Testis (tissue), 3 donors: ENCODE data around the gene PAWR. TPM values are rescaled to one million over a fixed set of nuclear protein-coding genes. Genes with fewer than 3 reads are reported as not detected.
"Not testable (repeated sequence)": the region's sequence is repeated elsewhere in the genome, so short reads cannot be mapped to it uniquely, and the experiment has no call there.

Experiments
- DNase-seq: peaks from one replicate; pipeline ENCODE4 v3.0.0-alpha.2; 2019
- H3K27ac ChIP-seq, 2 donors: fragments of 200-600 bp; sonication (generic); one replicate each; pipeline ENCODE4 v1.5.1; 2019
- H3K27me3 ChIP-seq: fragments of 200-600 bp; sonication (generic); one replicate; pipeline ENCODE4 v1.5.1; 2019
- H3K36me3 ChIP-seq: fragments of 200-600 bp; sonication (generic); one replicate; pipeline ENCODE4 v1.5.1; 2017; ENCODE audit warnings: low read depth; ENCODE audit errors: missing control alignments
- H3K4me1 ChIP-seq: fragments of 200-600 bp; sonication (generic); one replicate; pipeline ENCODE4 v1.5.1; 2019
- H3K4me3 ChIP-seq, 2 donors: fragments of 200-600 bp; sonication (generic); one replicate each; pipeline ENCODE4 v1.5.1; 2017 to 2019
- H3K9me3 ChIP-seq: fragments of 200-600 bp; sonication (generic); one replicate; pipeline ENCODE4 v1.5.1; 2017
- CTCF ChIP-seq, 3 experiments: fragments of 450-650 bp in 2 of 3; fragments of 200-600 bp in 1 of 3; sonication (generic) in 1 of 3; IDR thresholded peaks; one replicate each; pipeline ENCODE4 v1.5.1; 2016 to 2019; ENCODE audit warnings: antibody characterized with exemption in 3 of 3, mild to moderate bottlenecking in 2 of 3, moderate library complexity in 1 of 3
- POLR2A ChIP-seq: fragments of 450-650 bp; IDR thresholded peaks from one replicate; pipeline ENCODE4 v1.6.1; 2017; ENCODE audit warnings: antibody characterized with exemption, mild to moderate bottlenecking, moderate library complexity
- WGBS, 2 donors: methylation state at CpG; one replicate each; pipeline ENCODE4 v1.1.5; 2018; 5-methylcytosine and 5-hydroxymethylcytosine counted together
- intact Hi-C: fragments of 100-400 bp; cut with DNase I; formaldehyde crosslinking; loops from one replicate; pipeline ENCODE4 v1.15.1; 2023; ENCODE audit warnings: low total_unique reads
- polyA plus RNA-seq: library from polyadenylated mRNA; stranded (reverse); fragments of 350-450 nt; fragmentation: Illumina TruSeq; extraction: RNeasy Lipid Tissue Mini Kit (QIAGEN cat#74804); gene quantifications from one replicate; pipeline ENCODE4 v1.2.3, GENCODE V29; 2014; ENCODE audit warnings: low read depth, low replicate concordance; ENCODE audit not compliant: insufficient read depth
- total RNA-seq, 2 donors: library from RNA; depleted of rRNA; stranded (reverse); fragments of >200 nt; gene quantifications; one replicate each; pipeline ENCODE4 v1.2.3, GENCODE V29; 2016

PAWR gene
- total and polyA plus RNA-seq, 3 donors from 2014 or later, result 37.2 to 59.2 (median 50.2) TPM

GRCh38 chr12:79637093-79637492 is 53.7 kb downstream of the PAWR start:
- H3K27me3 ChIP-seq, result no peaks in the 10 kb centered on the region
- no peak for DNase-seq
- H3K4me1 ChIP-seq, result no peaks in the 10 kb centered on the region
- intact Hi-C loops, result no loop called here
- WGBS, 2 donors, result 92 to 100% methylated on average over 2 of the region's 2 CpGs
- H3K36me3 ChIP-seq, result no peaks in the 10 kb centered on the region
- H3K9me3 ChIP-seq, result no peaks in the 10 kb centered on the region
- no peak overlapping the region for H3K27ac ChIP-seq
- TF ChIP-seq CTCF (IDR thresholded peaks at IDR 0.05), result no peak
- H3K4me3 ChIP-seq, result no peak overlapping the region

GRCh38 chr12:79635676-79636075 is 55.1 kb downstream of the PAWR start:
- TF ChIP-seq CTCF (IDR thresholded peaks at IDR 0.05) (no peak), POLR2A (no peak)
- Histone ChIP-seq H3K36me3 (no peaks in the 10 kb centered on the region), H3K4me1 (no peaks in the 10 kb centered on the region), H3K9me3 (no peaks in the 10 kb centered on the region), H3K4me3 (no peak overlapping the region), H3K27me3 (no peaks in the 10 kb centered on the region), H3K27ac (no peak overlapping the region)
- DNase-seq, result no peak
- intact Hi-C loops, result no loop called here

- H3K36me3 ChIP-seq, result no peaks in the 10 kb centered on the region
- TF ChIP-seq CTCF (IDR thresholded peaks at IDR 0.05), result no peak
- TF ChIP-seq POLR2A, result no peak
- 89 to 97% methylated on average over 1 of the region's 1 CpG for WGBS, 2 donors
- no peaks in the 10 kb centered on the region for H3K4me1 ChIP-seq
- H3K9me3 ChIP-seq, result no peaks in the 10 kb centered on the region
- no peak overlapping the region for H3K4me3 ChIP-seq
- H3K27me3 ChIP-seq, result no peaks in the 10 kb centered on the region
- no peak overlapping the region for H3K27ac ChIP-seq
- DNase-seq, result no peak
- intact Hi-C loops, result no loop called here
Observed at GRCh38 chr12:79634957-79635471, 55.8 kb downstream of the PAWR start.

- Histone ChIP-seq H3K4me1 (no peaks in the 10 kb centered on the region), H3K9me3 (no peaks in the 10 kb centered on the region), H3K36me3 (no peaks in the 10 kb centered on the region), H3K27me3 (no peaks in the 10 kb centered on the region), H3K4me3 (no peak overlapping the region), H3K27ac (no peak overlapping the region)
- TF ChIP-seq POLR2A (no peak), CTCF (IDR thresholded peaks at IDR 0.05) (no peak)
- intact Hi-C loops, result no loop called here
- no peak for DNase-seq
- 89 to 93% methylated on average over 2 of the region's 2 CpGs for WGBS, 2 donors
Observed at GRCh38 chr12:79629561-79629960, 61.2 kb downstream of the PAWR start.

GRCh38 chr12:79626735-79627134 is 64.0 kb downstream of the PAWR start:
- H3K27me3 ChIP-seq, DNase-seq, intact Hi-C loops, H3K9me3 ChIP-seq, H3K27ac ChIP-seq, H3K4me1 ChIP-seq, H3K4me3 ChIP-seq, H3K36me3 ChIP-seq: not testable (repeated sequence)
- WGBS, 2 donors, result 93 to 96% methylated on average over 7 of the region's 7 CpGs
